ENCODE results near the gene LSM3.

The LSM3 gene

GRCh38 chr3:14170531-14171159, 8.0 kb upstream of the LSM3 start:
- Histone ChIP-seq H3K23ac (ENCODE audit: low read depth, low read length, poor library complexity) (no peak overlapping the region), H3K9me3 (replicated peaks in 1 of 2; ENCODE audit: control insufficient read depth in 2 of 2, insufficient read depth in 1 of 2, low read depth in 1 of 2, low read length in 2 of 2) (no peaks in the 10 kb centered on the region), H4K91ac (ENCODE audit: low read depth, low read length, poor library complexity) (no peak overlapping the region), H2AK5ac (ENCODE audit: low read depth, low read length) (no peak overlapping the region), H3K4me2 (ENCODE audit: insufficient read depth, low read length, poor library complexity, severe bottlenecking) (no peak overlapping the region), H2BK15ac (ENCODE audit: low read length) (no peak overlapping the region), H3K4me1 (ENCODE audit: control insufficient read depth in 2 of 2, insufficient read depth in 1 of 2, low read depth in 1 of 2, low read length in 2 of 2) (peaks cover 0 to 4% of the 10 kb centered on the region in 2 donors), H3K36me3 (replicated peaks in 1 of 2; ENCODE audit: control insufficient read depth in 2 of 2, insufficient read depth in 2 of 2, low read length in 2 of 2) (peaks cover 40 to 79% of the 10 kb centered on the region in 2 donors), H4K8ac (ENCODE audit: low read depth, low read length) (no peak overlapping the region), H3K4me3 (ENCODE audit: low read length in 2 of 2) (no peak overlapping the region), H3K9ac (ENCODE audit: low read depth, low read length, poor library complexity) (no peak overlapping the region), H3K18ac (ENCODE audit: low read length) (no peak overlapping the region), H2AFZ (ENCODE audit: low read length) (no peak overlapping the region), H2BK12ac (ENCODE audit: low read length) (no peak overlapping the region), H3K4ac (ENCODE audit: low read length) (no peak overlapping the region), H3K27ac (replicated peaks; ENCODE audit: low read length) (no peak overlapping the region), H3K14ac (ENCODE audit: low read length) (no peak overlapping the region), H3K79me1 (ENCODE audit: low read depth, low read length) (no peaks in the 10 kb centered on the region), H2BK120ac (ENCODE audit: low read depth, low read length) (no peak overlapping the region), H3K27me3 (ENCODE audit: control insufficient read depth in 3 of 3, insufficient read depth in 3 of 3, low read depth in 1 of 3, low read length in 3 of 3) (no peaks in the 10 kb centered on the region), H2BK5ac (ENCODE audit: low read length) (no peak overlapping the region)
- WGBS, 2 donors (ENCODE audit: extremely low coverage in 2 of 2, insufficient read length in 2 of 2, insufficient replicate concordance in 1 of 2), result no CpG with 5 or more reads among the region's 2 CpGs
- no peak for DNase-seq (ENCODE audit: low spot score)

- no peak overlapping the region for H3K9ac ChIP-seq (ENCODE audit: low read depth, low read length, poor library complexity)
- no peak overlapping the region for H4K8ac ChIP-seq (ENCODE audit: low read depth, low read length)
These were observed 6.1 kb upstream of the LSM3 start for GRCh38 chr3:14172496-14172895.

GRCh38 chr3:14174483-14174882, 4.1 kb upstream of the LSM3 start:
- H2AK5ac ChIP-seq (ENCODE audit: low read depth, low read length), result no peak overlapping the region
- H4K91ac ChIP-seq (ENCODE audit: low read depth, low read length, poor library complexity), result no peak overlapping the region
- no peak overlapping the region for H2AFZ ChIP-seq (ENCODE audit: low read length)
- H3K9me3 ChIP-seq (replicated peaks in 1 of 2; ENCODE audit: control insufficient read depth in 2 of 2, insufficient read depth in 1 of 2, low read depth in 1 of 2, low read length in 2 of 2), result no peaks in the 10 kb centered on the region
- no peak overlapping the region for H3K14ac ChIP-seq (ENCODE audit: low read length)
- H3K4me3 ChIP-seq (ENCODE audit: low read length in 2 of 2), result no peak overlapping the region
- H3K4me1 ChIP-seq (ENCODE audit: control insufficient read depth in 2 of 2, insufficient read depth in 1 of 2, low read depth in 1 of 2, low read length in 2 of 2), result peaks cover 4 to 9% of the 10 kb centered on the region in 2 donors
- no peak overlapping the region for H2BK120ac ChIP-seq (ENCODE audit: low read depth, low read length)
- H3K23ac ChIP-seq (ENCODE audit: low read depth, low read length, poor library complexity), result no peak overlapping the region
- no peak overlapping the region for H2BK5ac ChIP-seq (ENCODE audit: low read length)
- H3K18ac ChIP-seq (ENCODE audit: low read length), result no peak overlapping the region
- H2BK15ac ChIP-seq (ENCODE audit: low read length), result no peak overlapping the region
- H3K9ac ChIP-seq (ENCODE audit: low read depth, low read length, poor library complexity), result no peak overlapping the region
- H3K4ac ChIP-seq (ENCODE audit: low read length), result no peak overlapping the region
- H3K79me1 ChIP-seq (ENCODE audit: low read depth, low read length), result no peaks in the 10 kb centered on the region
- no peak overlapping the region for H2BK12ac ChIP-seq (ENCODE audit: low read length)
- peaks cover 20 to 49% of the 10 kb centered on the region in 2 donors for H3K36me3 ChIP-seq (replicated peaks in 1 of 2; ENCODE audit: control insufficient read depth in 2 of 2, insufficient read depth in 2 of 2, low read length in 2 of 2)
- no peak overlapping the region for H3K4me2 ChIP-seq (ENCODE audit: insufficient read depth, low read length, poor library complexity, severe bottlenecking)
- H4K8ac ChIP-seq (ENCODE audit: low read depth, low read length), result no peak overlapping the region
- no CpG with 5 or more reads among the region's 2 CpGs for WGBS, 2 donors (ENCODE audit: extremely low coverage in 2 of 2, insufficient read length in 2 of 2, insufficient replicate concordance in 1 of 2)
- no peaks in the 10 kb centered on the region for H3K27me3 ChIP-seq (ENCODE audit: control insufficient read depth in 3 of 3, insufficient read depth in 3 of 3, low read depth in 1 of 3, low read length in 3 of 3)
- DNase-seq (ENCODE audit: low spot score), result no peak
- H3K27ac ChIP-seq (replicated peaks; ENCODE audit: low read length), result no peak overlapping the region

More at GRCh38 chr3:14172496-14172895, 6.1 kb upstream of the LSM3 start:
- no CpG with 5 or more reads among the region's 5 CpGs for WGBS, 2 donors (ENCODE audit: extremely low coverage in 2 of 2, insufficient read length in 2 of 2, insufficient replicate concordance in 1 of 2)
- no peak overlapping the region for H3K23ac ChIP-seq (ENCODE audit: low read depth, low read length, poor library complexity)
- H2AFZ ChIP-seq (ENCODE audit: low read length), result no peak overlapping the region
- no peak overlapping the region for H3K4me3 ChIP-seq (ENCODE audit: low read length in 2 of 2)
- H3K27me3 ChIP-seq (ENCODE audit: control insufficient read depth in 3 of 3, insufficient read depth in 3 of 3, low read depth in 1 of 3, low read length in 3 of 3), result no peaks in the 10 kb centered on the region
- peaks cover 2 to 7% of the 10 kb centered on the region in 2 donors for H3K4me1 ChIP-seq (ENCODE audit: control insufficient read depth in 2 of 2, insufficient read depth in 1 of 2, low read depth in 1 of 2, low read length in 2 of 2)
- H2AK5ac ChIP-seq (ENCODE audit: low read depth, low read length), result no peak overlapping the region
- H2BK12ac ChIP-seq (ENCODE audit: low read length), result no peak overlapping the region
- no peak overlapping the region for H4K91ac ChIP-seq (ENCODE audit: low read depth, low read length, poor library complexity)
- H3K4ac ChIP-seq (ENCODE audit: low read length), result no peak overlapping the region
- H3K4me2 ChIP-seq (ENCODE audit: insufficient read depth, low read length, poor library complexity, severe bottlenecking), result no peak overlapping the region
- H3K36me3 ChIP-seq (replicated peaks in 1 of 2; ENCODE audit: control insufficient read depth in 2 of 2, insufficient read depth in 2 of 2, low read length in 2 of 2), result peaks cover 31 to 69% of the 10 kb centered on the region in 2 donors
- no peak overlapping the region for H3K18ac ChIP-seq (ENCODE audit: low read length)
- H3K27ac ChIP-seq (replicated peaks; ENCODE audit: low read length), result no peak overlapping the region
- H2BK5ac ChIP-seq (ENCODE audit: low read length), result no peak overlapping the region
- no peak overlapping the region for H2BK120ac ChIP-seq (ENCODE audit: low read depth, low read length)
- H3K14ac ChIP-seq (ENCODE audit: low read length), result no peak overlapping the region
- no peaks in the 10 kb centered on the region for H3K79me1 ChIP-seq (ENCODE audit: low read depth, low read length)
- no peaks in the 10 kb centered on the region for H3K9me3 ChIP-seq (replicated peaks in 1 of 2; ENCODE audit: control insufficient read depth in 2 of 2, insufficient read depth in 1 of 2, low read depth in 1 of 2, low read length in 2 of 2)
- no peak overlapping the region for H2BK15ac ChIP-seq (ENCODE audit: low read length)
- DNase-seq (ENCODE audit: low spot score), result no peak

- Histone ChIP-seq H3K79me1 (ENCODE audit: low read depth, low read length) (no peaks in the 10 kb centered on the region), H3K23ac (ENCODE audit: low read depth, low read length, poor library complexity) (no peak overlapping the region), H2BK12ac (ENCODE audit: low read length) (no peak overlapping the region), H3K9ac (ENCODE audit: low read depth, low read length, poor library complexity) (no peak overlapping the region), H3K4me3 (ENCODE audit: low read length in 2 of 2) (no peak overlapping the region), H2AFZ (ENCODE audit: low read length) (no peak overlapping the region), H4K8ac (ENCODE audit: low read depth, low read length) (no peak overlapping the region), H2BK5ac (ENCODE audit: low read length) (no peak overlapping the region), H3K36me3 (replicated peaks in 1 of 2; ENCODE audit: control insufficient read depth in 2 of 2, insufficient read depth in 2 of 2, low read length in 2 of 2) (peaks cover 14 to 39% of the 10 kb centered on the region in 2 donors), H4K91ac (ENCODE audit: low read depth, low read length, poor library complexity) (no peak overlapping the region), H2BK120ac (ENCODE audit: low read depth, low read length) (no peak overlapping the region), H2AK5ac (ENCODE audit: low read depth, low read length) (no peak overlapping the region), H3K4me1 (ENCODE audit: control insufficient read depth in 2 of 2, insufficient read depth in 1 of 2, low read depth in 1 of 2, low read length in 2 of 2) (peaks cover 4 to 14% of the 10 kb centered on the region in 2 donors), H3K4me2 (ENCODE audit: insufficient read depth, low read length, poor library complexity, severe bottlenecking) (no peak overlapping the region), H3K27me3 (ENCODE audit: control insufficient read depth in 3 of 3, insufficient read depth in 3 of 3, low read depth in 1 of 3, low read length in 3 of 3) (no peaks in the 10 kb centered on the region), H3K9me3 (replicated peaks in 1 of 2; ENCODE audit: control insufficient read depth in 2 of 2, insufficient read depth in 1 of 2, low read depth in 1 of 2, low read length in 2 of 2) (no peaks in the 10 kb centered on the region), H2BK15ac (ENCODE audit: low read length) (no peak overlapping the region), H3K14ac (ENCODE audit: low read length) (no peak overlapping the region), H3K4ac (ENCODE audit: low read length) (no peak overlapping the region), H3K27ac (replicated peaks; ENCODE audit: low read length) (no peak overlapping the region), H3K18ac (ENCODE audit: low read length) (no peak overlapping the region)
- no peak for DNase-seq (ENCODE audit: low spot score)
- no CpG with 5 or more reads among the region's 3 CpGs for WGBS, 2 donors (ENCODE audit: extremely low coverage in 2 of 2, insufficient read length in 2 of 2, insufficient replicate concordance in 1 of 2)
These were observed 3.1 kb upstream of the LSM3 start for GRCh38 chr3:14175383-14176037.
